Heart left ventricle (tissue), 16 donors: ENCODE measurements around the gene CALM3. TPM values are rescaled to one million over a fixed set of nuclear protein-coding genes. Genes with fewer than 3 reads are reported as not detected.

Experiments
- ATAC-seq, 4 donors: fragments of 200-7000 bp; cut with Tn5 transposase; one replicate each; pipeline ENCODE4 v1.9.1; 2020 to 2022; ENCODE audit warnings: moderate library complexity in 4 of 4, mild to moderate bottlenecking in 3 of 4, moderate number of reproducible peaks in 1 of 4
- DNase-seq, 5 donors: peaks; one replicate each; pipeline ENCODE4 v3.0.0-alpha.2; 2020
- H3K27ac ChIP-seq, 12 donors: fragments of 200-600 bp; sonication (generic) in 4 of 12; one replicate each; pipeline versions ENCODE4 v1.5.0 to v1.8.0; 2016 to 2022; ENCODE audit warnings: mild to moderate bottlenecking in 2 of 12
- H3K27me3 ChIP-seq, 9 donors: fragments of 200-600 bp; sonication (generic) in 2 of 9; one replicate each; pipeline versions ENCODE4 v1.5.1 to v1.8.0; 2016 to 2022; ENCODE audit warnings: mild to moderate bottlenecking in 3 of 9
- H3K36me3 ChIP-seq, 9 donors: fragments of 200-600 bp; sonication (generic) in 2 of 9; one replicate each; pipeline versions ENCODE4 v1.5.0 to v1.8.0; 2018 to 2022; ENCODE audit warnings: mild to moderate bottlenecking in 2 of 9
- H3K4me1 ChIP-seq, 12 donors: fragments of 200-600 bp; sonication (generic) in 4 of 12; one replicate each; pipeline versions ENCODE4 v1.5.0 to v1.8.0; 2016 to 2022; ENCODE audit warnings: mild to moderate bottlenecking in 3 of 12
- H3K4me3 ChIP-seq, 12 donors: fragments of 200-600 bp; sonication (generic) in 4 of 12; one replicate each; pipeline versions ENCODE4 v1.5.0 to v1.8.0; 2017 to 2022; ENCODE audit warnings: mild to moderate bottlenecking in 9 of 12, moderate library complexity in 4 of 12
- H3K9me3 ChIP-seq, 12 donors: fragments of 200-600 bp; sonication (generic) in 4 of 12; one replicate each; pipeline versions ENCODE4 v1.5.0 to v1.8.0; 2016 to 2022; ENCODE audit warnings: mild to moderate bottlenecking in 1 of 12
- CTCF ChIP-seq, 12 donors: fragments of 200-600 bp; sonication (generic) in 4 of 12; IDR thresholded peaks; one replicate each; pipeline versions ENCODE4 v1.5.0 to v1.8.0; 2018 to 2022; ENCODE audit warnings: antibody characterized with exemption in 12 of 12, mild to moderate bottlenecking in 5 of 12
- POLR2A ChIP-seq, 2 donors: fragments of 450-650 bp; IDR thresholded peaks; one replicate each; pipeline ENCODE4 v1.6.1; 2017; ENCODE audit warnings: antibody characterized with exemption in 2 of 2, mild to moderate bottlenecking in 2 of 2, moderate library complexity in 2 of 2
- WGBS, 4 donors: extraction: QIAGEN DNeasy Blood & Tissue Kit in 2 of 4; methylation state at CpG; one replicate each; pipeline versions ENCODE4 v1.1.5 to v1.1.7; 2013 to 2018; 5-methylcytosine and 5-hydroxymethylcytosine counted together
- intact Hi-C, 10 donors: fragments of 100-400 bp; cut with DNase I; formaldehyde crosslinking; loops; one replicate each; pipeline versions ENCODE4 v1.11.1 to v1.14.2; 2022
- polyA plus RNA-seq, 2 donors: library from polyadenylated mRNA; stranded (reverse); fragments of 200-250 nt; gene quantifications; one replicate each; pipeline ENCODE4 v1.2.3, GENCODE V29; 2013
- total RNA-seq, 9 donors: library from RNA; depleted of rRNA in 2 of 9; stranded (reverse); fragments of >200 nt in 2 of 9; fragmentation: NEBNext Ultra II Directional in 3 of 9; extraction: Animal tissue kit (Norgen Biotek cat#: 25700) in 3 of 9; gene quantifications; one replicate each; pipeline versions ENCODE4 v1.1.0 to v1.2.4, GENCODE V29; 2016 to 2023
- donor health status: ischemic (EF 13 %, LVEDD 7.1; RV severe dilation, severe dysfunction).
- donor health status: healthy with polysubstance abuse.
- donor health status: DM: no; HTN: yes; CAD: no.
- donor health status: DM: no; HTN: no; CAD: no.
- donor health status: ischemic (EF 25% LVEDD 6.9; RV normal size, moderate dysfunction).
- donor health status: ischemic (EF 25% LVEDD 5.7; RV mildly dilated, moderate dysfunction).
- donor health status: healthy.
- donor health status: DM: yes; HTN: yes; CAD: no.
- donor health status: ischemic (EF 35%, LVEDD 5.7; RV mildly dilated, moderate dysfunction).
- donor health status: nonischemic (EF 11% LVEDD 7.7; RV severe dilation, severe dysfunction).
- donor health status: DM: yes; HTN: yes; CAD: no.
- donor health status: PGD.
- donor health status: ischemic (EF 29% LVEDD 5.4; RV normal size, mild dysfunction).
- donor health status: nonischemic (EF 23%, LVEDD 6.1; RV moderate dilation, normal function).

Gene CALM3
- total and polyA plus RNA-seq, 11 donors: 204 to 417 (median 290) TPM

DNA sequence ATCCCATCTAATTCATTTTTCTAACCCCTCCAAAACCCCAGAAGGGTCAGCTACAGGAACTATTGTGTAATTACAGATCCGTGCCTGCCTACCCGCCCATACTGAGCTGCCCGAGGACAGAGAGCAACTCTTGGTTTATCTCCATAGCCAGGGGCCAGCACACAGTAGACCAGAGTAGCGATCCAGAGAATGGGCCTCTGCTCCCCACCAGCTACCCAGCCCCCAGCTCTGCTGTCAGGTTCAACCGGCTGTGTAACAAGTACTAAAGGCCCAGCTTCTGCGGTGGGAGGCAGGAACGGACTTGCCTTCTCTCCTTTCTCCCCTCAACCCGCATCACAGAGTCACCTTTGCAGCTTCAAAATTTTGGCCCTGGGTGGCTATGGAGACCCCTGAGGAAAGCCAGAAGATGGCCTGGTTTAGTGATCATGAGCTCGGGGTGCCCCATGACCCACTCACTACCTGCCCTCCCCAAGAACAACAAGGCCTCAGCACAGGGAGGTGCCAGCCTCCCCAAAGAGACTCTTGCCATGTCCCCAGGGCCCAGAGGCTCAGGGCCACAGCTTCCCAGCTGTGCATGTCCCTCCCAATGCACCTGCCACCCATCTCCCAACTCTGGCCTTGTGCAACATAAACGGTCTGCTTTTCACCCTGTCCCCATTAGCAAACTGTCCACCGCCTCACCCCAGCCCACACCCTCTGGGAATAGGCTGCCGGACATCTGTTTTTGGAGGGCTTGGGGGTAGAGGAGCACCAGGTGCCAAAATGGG is 5.7 kb downstream of the CALM3 start:
- H3K27me3 ChIP-seq: no peaks in the 10 kb centered on the region
- ATAC-seq (no peak), DNase-seq (peak in 2 of 5 donors; percentile 5 to 14)
- TF ChIP-seq CTCF (IDR thresholded peaks at IDR 0.05): no peak
- no peak for TF ChIP-seq POLR2A (IDR thresholded peaks at IDR 0.05)
- peak overlapping the region in 3 of 12 donors; percentile 8 to 25 (median 14) for H3K27ac ChIP-seq
- H3K4me3 ChIP-seq: no peak overlapping the region
- peaks cover 0 to 58% (median 39%) of the 10 kb centered on the region in 12 donors for H3K4me1 ChIP-seq
- H3K9me3 ChIP-seq: no peaks in the 10 kb centered on the region
- H3K36me3 ChIP-seq: peaks cover 0 to 57% (median 47%) of the 10 kb centered on the region in 9 donors
- intact Hi-C loops: loop anchor here in 1 of 10 donors (10.0 kb wide), 1 partner anchor 238 kb away; no protein-coding TSS in a partner anchor
- WGBS, 4 donors: 75 to 88% (median 81%) methylated on average over 12 of the region's 12 CpGs

- H3K36me3 ChIP-seq: peaks cover 0 to 57% (median 47%) of the 10 kb centered on the region in 9 donors
- intact Hi-C loops: loop anchor here in 1 of 10 donors (10.0 kb wide), 1 partner anchor 237 kb away; no protein-coding TSS in a partner anchor
Observed at GRCh38 chr19:46607448-46607841, 6.3 kb downstream of the CALM3 start.

DNA sequence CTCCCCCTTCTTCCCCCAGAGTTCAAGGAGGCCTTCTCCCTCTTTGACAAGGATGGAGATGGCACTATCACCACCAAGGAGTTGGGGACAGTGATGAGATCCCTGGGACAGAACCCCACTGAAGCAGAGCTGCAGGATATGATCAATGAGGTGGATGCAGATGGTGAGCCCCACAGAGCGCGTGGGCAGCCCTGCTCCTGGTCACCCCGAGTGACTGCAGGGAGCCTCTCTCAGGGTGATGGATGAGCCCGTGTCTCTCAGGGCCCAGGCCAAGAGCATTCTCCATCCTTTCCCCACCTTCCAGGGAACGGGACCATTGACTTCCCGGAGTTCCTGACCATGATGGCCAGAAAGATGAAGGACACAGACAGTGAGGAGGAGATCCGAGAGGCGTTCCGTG is 7.0 kb downstream of the CALM3 start:
- ATAC-seq: no peak
- H3K27me3 ChIP-seq: no peaks in the 10 kb centered on the region
- no peaks in the 10 kb centered on the region for H3K9me3 ChIP-seq
- H3K4me1 ChIP-seq: peaks cover 0 to 58% (median 29%) of the 10 kb centered on the region in 12 donors
- DNase-seq: no peak
- H3K4me3 ChIP-seq: no peak overlapping the region
- peaks cover 0 to 57% (median 47%) of the 10 kb centered on the region in 9 donors for H3K36me3 ChIP-seq
- H3K27ac ChIP-seq: no peak overlapping the region
- intact Hi-C loops: loop anchor here in 1 of 10 donors (10.0 kb wide), 1 partner anchor 237 kb away; no protein-coding TSS in a partner anchor
- WGBS, 4 donors: 89 to 95% (median 92%) methylated on average over 9 of the region's 9 CpGs
- TF ChIP-seq POLR2A (IDR thresholded peaks at IDR 0.05) (no peak), CTCF (IDR thresholded peaks at IDR 0.05) (no peak)

More at GRCh38 chr19:46607448-46607841, 6.3 kb downstream of the CALM3 start:
- Histone ChIP-seq H3K4me1 (peaks cover 0 to 62% (median 36%) of the 10 kb centered on the region in 12 donors), H3K27me3 (no peaks in the 10 kb centered on the region), H3K4me3 (no peak overlapping the region), H3K9me3 (no peaks in the 10 kb centered on the region), H3K27ac (peak overlapping the region in 2 of 12 donors; percentile 8 to 14)
- DNase-seq: peak in 2 of 5 donors; percentile 24 to 33
- no peak for ATAC-seq
- WGBS, 4 donors: 68 to 79% (median 71%) methylated on average over 12 of the region's 12 CpGs
- no peak for TF ChIP-seq POLR2A (IDR thresholded peaks at IDR 0.05)
- TF ChIP-seq CTCF (IDR thresholded peaks at IDR 0.05): no peak
